GM19463 (cell line): ENCODE measurements around the gene TRIM32.

Experiments used
- ATAC-seq: cut with Tn5 transposase; IDR thresholded peaks from one replicate; pipeline ENCODE4 v1.9.1; 2021; ENCODE audit warnings: mild to moderate bottlenecking, moderate library complexity; ENCODE audit not compliant: unreplicated experiment

The TRIM32 gene, protein sequence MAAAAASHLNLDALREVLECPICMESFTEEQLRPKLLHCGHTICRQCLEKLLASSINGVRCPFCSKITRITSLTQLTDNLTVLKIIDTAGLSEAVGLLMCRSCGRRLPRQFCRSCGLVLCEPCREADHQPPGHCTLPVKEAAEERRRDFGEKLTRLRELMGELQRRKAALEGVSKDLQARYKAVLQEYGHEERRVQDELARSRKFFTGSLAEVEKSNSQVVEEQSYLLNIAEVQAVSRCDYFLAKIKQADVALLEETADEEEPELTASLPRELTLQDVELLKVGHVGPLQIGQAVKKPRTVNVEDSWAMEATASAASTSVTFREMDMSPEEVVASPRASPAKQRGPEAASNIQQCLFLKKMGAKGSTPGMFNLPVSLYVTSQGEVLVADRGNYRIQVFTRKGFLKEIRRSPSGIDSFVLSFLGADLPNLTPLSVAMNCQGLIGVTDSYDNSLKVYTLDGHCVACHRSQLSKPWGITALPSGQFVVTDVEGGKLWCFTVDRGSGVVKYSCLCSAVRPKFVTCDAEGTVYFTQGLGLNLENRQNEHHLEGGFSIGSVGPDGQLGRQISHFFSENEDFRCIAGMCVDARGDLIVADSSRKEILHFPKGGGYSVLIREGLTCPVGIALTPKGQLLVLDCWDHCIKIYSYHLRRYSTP

DNA sequence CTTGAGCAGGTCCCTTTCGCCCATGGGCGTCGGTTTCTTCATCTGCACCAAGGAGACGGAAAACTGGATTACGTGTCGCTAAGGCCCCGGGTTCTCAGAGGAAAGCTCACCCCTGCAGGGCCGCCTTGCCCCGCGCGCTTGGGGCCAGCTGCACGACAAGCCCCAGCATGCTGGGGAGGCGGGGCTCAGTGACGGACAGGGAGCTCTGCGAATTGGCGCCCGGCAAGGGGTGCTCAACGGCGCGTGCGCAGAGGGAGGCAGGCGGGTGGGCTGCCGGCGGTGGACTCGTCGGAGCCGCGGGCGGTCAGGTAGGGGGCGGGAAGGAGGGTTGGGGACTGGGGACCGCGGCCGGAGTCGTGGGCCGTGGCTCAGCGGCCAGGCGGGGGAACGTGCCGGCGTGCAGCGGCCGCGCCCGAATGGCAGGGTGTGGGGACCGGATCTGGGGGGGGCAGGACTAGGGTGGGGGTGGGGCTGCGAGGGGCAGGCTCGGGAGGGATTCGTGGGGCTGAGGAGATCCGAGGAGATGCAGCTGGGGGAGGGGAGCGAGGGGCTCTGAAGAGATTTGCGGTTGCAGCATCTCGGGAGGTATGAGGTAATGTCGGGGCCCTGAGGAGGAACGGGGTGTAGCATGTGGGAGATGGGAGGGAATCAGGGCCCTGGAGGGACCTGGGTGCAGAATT lies at the start of gene TRIM32:
Gene TRIM32 (plus strand): TSS at position 232 of the 680 bp plus-strand sequence. CDS start 10,438 bp downstream, outside the sequence.
- ATAC-seq: peak; percentile 98

DNA sequence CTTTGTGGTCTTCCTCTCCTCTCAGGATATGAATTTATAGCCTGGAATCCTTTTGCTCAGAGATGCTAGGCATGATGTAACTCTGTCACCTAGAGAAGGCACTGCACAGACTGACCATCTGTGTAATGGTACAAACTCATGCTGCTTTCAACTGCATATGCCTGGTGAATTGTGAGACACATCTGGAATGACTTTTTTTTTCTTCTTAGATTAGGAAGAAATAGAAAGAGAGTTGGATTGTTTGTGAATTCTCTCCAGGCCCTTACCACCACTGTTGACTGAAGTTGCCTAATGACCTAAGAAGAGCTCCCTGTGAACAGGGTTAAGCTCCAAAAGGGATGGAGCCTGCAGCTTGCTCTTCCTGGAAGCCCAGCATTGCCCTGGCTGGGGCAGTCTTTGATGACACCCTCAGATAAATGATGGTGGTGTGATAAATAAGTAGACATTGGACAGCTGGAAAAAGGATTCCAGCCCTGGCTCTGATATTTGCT lies 47.8 kb upstream of the TRIM32 start:
- no peak for ATAC-seq

DNA sequence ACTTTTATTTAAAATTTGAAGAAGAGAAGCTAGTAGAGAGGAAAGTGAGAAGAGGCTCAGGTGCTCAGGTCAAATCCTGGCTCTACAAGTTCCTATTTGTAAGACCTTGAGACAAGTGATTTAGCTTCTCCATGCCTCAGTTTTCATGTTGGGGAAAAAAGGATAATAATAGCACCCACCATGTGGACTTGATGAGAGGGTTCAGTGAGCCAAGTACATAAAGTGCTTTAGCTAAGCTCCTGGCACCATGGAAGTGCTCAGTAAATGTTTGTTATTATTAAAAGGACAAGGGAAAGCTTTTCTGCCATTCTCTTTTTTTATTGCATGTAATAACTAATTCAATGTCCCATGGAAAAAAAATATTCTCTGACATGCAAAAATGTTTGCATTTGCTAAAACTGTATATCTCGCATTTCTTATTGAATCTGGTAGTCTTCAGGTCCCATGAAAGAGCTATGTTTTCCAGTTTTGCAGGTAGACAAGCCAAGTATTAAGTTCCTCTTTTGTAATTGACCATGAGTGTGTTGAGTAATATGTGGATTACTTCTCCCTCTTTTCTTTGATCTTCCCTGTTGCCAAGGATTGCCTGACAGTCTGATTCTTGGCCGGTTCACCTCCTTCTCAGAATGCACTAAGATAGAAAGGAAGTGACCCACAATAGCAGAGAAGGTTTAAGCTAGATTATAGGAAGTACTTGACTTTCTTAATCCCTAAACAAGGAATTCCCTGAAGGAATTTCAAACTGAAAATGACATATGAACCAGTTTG lies 45.6 kb upstream of the TRIM32 start:
- ATAC-seq: no peak

DNA sequence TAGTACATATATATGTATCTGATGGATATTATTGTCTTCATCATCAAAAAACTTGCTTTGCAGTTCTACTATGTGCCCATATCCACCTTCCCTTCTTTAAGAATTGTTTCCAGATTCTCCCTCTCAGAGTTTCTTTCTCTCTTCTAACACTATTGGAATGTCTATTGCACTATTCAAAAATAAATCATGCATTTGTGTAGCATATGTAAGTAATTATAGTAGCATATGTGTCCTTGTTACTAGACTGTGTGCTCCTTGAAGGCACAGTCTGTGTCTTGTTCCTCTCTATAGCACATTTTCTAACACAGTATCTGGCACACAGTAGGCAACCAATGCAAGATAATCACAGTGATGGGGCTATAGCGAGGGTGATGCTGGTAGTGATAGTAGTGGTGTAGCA lies 43.4 kb upstream of the TRIM32 start:
- no peak for ATAC-seq

DNA sequence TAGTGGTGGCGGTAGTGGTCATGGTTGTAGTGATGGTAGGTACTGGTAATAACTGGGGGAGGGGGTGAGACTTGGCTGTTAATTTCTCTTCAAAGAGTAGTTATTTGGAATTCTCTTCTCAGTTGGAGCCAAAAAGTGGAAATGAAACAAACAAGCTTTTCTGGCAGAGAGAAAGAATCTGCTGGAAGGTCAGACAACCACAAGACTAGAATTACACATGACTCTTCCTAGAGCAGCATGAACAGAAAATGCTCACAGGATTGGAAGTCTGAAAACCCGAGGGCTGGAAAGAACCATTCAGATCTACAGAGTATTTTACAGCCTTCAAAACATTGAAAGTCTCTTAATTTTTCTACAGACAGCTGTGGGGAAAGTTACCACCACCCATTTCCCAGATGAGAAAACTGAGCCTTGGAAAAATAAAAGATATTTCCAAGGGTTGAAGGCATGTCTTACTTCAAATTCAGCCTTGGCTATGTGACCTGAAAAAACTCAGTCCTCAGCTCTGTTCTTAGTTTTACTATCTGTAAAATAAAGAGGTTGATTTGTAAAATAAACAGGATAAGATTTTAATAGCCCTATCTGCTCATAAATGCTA lies 42.9 kb upstream of the TRIM32 start:
- no peak for ATAC-seq

DNA sequence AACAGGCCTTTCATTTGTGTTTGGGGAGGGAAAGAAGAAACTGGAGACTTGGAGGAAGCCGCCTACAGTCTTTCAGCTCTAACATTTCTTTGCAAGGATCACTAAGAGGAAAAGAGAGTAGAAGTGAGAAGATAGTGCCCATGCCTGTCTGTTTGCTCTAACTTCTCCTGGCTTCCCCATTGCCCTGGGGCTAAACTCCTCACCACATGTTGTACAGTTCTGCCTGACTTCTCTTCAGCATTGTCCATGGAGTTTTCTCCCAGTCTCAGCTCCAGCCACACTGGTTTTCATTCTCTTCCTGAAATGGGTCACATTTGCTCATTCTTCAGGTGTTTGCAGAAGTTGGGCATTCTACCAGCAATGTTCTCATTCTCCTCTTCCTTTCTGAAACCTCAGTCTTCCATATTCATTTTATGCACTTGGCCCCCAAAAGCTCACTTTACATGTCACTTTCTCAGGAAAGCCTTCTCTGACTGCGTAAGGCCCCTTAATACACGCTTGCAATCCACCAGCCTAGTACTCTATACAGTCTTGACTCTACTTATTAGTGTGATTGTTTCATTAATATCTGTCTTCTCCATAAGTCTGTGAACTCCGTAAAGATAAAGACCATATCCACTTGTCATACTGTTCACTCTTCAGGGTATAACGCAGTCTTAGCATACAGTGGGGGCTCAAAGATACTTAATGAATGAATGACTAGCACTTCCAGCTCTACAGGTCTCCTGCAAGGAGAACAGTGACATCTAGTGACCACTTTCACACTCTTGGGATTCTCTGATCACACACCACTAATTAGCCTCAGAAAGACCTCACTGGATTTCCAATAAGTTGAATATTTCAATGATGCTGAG lies 40.2 kb upstream of the TRIM32 start:
- no peak for ATAC-seq

DNA sequence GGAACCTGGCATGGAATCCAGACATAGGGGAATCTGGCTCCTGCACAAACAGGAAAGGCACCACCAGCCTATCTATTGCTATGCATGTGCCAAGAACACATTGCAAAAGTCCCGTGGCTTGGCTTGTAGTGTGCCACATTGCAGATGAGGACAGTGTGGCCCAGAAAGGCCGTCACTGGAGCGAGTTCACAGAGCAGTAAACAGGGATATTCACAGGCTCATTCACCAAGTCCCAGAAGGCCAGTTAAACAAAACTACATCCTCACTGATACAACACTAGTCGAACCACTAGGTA lies 39.6 kb upstream of the TRIM32 start:
- ATAC-seq: no peak

DNA sequence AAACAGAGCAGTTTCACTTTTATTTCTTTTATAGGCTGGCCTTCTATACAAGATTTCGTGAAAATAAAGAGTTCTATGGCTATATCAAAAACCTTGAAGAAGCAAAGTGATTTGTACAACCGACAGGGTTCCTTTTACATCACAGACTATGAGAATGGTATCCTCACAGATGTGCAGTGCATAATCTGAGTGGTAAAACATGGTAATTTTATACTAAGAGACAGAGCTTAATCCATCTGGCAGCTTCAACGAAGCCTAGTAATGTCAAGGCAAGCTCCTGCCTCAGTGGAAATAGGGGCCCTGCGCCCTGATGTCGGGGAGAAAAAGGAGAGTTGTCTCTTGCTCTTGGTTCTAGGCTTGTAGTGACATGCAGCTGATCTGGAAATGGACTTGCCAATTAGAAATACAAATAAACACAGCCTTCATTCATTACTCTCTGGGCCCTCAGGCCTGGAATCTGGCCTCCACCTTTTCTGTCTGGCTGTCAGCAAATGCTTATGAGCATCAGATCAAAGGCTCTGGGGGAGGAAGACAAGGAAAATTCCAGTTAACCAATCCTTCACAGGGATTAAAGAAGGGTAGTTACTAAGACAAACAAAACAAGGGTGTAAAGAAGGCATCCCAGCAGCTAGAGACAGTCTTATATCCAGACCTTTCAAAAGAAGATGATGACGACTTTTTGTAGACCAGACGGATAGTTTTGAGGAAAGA lies 33.6 kb upstream of the TRIM32 start:
- no peak for ATAC-seq

DNA sequence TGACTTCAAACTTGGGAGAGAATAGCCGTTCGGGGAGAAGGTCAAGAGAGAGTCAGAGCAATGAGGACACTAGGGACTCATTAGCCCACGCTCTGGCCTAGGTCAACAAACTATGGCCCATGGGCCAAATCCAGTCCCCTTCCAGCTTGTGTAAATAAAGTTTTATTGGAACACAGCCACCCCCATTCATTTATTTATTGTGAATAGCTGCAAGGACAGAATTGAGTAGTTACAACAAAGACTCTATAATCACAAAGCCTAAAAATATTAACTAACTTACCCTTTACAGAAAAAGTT lies 33.1 kb upstream of the TRIM32 start:
- ATAC-seq: no peak

DNA sequence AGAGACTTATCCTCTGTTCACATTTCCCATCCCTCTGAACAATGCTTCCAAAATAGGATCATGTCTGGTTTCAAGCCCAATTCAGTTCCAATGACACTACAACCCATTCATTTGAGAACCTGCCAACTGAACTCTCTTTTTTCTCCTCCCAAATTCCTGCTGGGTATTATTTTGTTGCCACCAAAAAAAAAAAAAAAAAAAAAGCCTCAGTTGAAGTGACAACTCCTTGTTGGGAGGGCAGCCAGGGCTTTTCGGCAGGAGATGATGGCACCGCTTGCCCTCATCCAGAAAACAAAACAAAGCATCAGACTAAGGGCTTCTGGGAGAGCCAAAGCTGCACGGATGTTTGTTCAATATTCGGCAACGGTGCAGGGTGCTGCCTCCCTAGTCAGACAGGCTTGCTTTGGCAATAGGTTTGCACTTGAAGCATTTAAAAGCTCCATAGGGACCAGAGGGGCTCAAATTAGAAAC lies 30.6 kb upstream of the TRIM32 start:
- no peak for ATAC-seq

DNA sequence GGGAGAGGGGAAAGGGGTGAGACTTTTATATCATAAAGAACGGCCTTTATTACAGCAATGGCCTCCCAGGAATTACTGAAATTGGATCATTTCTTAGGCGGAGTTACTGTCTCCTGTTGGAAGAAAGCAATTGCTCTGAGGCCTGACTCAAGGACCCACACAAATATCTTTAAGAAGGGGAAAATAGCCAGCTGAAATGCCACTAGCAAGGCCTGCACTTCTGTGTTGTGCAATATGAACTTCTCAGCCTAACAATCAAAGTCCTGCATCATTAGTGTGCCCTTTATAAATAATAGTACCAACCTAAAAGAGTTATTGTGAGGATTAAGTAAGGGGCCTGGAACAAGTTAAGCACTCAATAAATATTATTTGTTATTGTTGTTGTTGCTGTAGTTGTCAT lies 30.1 kb upstream of the TRIM32 start:
- no peak for ATAC-seq

DNA sequence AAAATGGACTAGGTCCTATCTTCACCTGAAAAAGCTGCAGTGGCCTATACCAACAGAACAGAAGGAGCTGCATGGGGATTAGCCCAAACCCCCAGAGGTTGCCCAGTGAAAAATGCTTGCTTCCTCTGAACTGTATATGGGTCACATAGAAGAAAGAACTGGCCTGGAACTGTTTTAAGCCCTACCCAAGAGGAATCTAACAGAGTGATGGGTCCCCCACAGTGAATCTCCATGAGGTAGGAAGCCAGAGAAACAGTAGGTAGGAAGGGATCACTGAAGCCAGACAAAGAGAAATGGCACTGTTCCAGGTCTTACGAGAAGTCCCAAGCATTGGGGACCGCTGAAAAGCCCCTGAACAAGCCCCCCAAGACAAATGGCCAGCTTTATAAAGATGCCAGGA lies 28.8 kb upstream of the TRIM32 start:
- ATAC-seq: no peak

DNA sequence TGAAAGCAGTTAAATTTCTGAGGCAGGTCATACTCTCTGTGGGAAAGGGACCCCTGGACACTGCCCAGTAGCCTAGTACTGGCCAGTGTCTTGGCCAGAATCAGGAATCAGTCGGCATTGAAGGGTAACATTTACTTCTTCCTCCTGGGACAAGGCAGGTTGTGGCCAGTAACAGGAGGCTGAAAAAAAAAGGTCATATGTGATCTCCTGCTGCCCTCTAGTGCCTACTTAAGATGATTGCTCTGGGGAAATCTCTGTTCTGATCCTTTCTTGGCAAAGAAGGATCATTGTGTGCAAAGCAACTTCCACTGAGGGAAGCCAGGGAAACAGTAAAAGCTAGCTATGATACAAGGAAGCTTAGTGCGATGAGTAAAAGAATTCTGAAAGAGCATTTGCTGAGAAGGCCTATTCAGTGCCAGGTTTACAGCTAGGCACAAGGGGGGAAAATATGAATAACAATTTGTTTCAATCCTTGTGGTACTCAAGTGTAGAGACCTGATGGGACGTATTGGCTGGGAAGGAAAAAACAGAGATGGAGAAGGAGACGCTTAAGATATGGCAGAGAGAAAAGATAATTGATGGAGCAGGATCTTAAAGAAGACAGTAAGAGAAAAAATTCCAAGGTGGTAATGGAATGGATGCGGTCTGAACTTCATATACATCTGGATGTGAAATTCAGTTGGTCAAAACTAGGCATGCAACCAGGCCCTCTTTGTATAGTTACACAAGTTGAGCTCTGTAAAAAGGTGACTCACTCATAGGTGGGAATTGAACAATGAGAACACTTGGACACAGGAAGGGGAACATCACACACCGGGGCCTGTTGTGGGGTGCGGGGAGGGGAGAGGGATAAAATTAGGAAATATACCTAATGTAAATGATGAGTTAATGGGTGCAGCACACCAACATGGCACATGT lies 25.8 kb upstream of the TRIM32 start:
- peak; percentile 76 for ATAC-seq

DNA sequence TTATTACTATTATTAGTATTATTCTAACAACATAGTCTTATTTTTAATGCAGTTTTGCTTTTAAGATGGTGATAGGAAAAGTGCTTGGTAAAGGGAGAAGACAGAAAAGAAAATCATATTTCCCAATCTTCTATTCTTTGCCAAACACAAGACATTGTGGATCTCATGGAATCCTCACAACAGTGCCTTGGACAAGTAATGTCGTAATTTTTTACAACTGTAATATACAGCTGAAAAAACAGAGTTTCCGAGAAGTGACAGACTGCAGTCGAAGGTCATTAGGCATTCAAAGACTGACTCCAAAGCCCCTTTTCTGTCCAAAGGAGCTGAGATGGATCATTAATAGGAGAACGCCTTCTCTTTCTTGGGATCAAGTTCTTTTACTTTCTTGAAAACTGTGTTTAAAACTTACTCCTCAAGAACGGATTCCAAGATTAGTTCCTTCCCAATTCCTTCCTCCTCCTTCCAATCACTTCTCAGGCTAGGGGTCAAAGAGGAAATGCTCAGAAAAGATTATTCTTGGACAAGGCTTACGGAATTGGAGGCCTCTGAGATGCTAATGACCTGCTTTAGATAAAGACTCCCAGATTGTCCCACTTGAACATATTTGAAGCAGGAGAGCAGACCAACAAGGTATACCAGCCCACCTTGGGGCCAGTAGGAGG lies 24.3 kb upstream of the TRIM32 start:
- no peak for ATAC-seq

DNA sequence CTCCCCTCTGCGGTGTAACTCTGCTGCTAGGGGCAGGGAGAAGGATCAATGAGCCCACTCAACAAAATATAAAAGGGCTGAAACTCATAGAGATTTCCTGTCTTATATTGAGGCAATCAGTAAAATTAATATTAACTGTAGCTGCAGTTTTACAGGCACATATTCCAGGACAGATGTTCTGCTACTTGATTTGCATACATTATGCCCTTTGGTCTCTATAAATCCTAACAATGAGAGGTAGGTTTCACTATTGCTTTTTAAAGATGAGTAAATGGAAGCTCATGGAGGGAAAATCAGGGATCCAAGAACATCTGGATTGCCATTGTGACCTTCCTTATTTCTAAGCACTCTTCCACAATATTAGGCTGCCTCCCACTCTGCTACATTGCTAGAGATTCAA lies 23.5 kb upstream of the TRIM32 start:
- ATAC-seq: no peak

DNA sequence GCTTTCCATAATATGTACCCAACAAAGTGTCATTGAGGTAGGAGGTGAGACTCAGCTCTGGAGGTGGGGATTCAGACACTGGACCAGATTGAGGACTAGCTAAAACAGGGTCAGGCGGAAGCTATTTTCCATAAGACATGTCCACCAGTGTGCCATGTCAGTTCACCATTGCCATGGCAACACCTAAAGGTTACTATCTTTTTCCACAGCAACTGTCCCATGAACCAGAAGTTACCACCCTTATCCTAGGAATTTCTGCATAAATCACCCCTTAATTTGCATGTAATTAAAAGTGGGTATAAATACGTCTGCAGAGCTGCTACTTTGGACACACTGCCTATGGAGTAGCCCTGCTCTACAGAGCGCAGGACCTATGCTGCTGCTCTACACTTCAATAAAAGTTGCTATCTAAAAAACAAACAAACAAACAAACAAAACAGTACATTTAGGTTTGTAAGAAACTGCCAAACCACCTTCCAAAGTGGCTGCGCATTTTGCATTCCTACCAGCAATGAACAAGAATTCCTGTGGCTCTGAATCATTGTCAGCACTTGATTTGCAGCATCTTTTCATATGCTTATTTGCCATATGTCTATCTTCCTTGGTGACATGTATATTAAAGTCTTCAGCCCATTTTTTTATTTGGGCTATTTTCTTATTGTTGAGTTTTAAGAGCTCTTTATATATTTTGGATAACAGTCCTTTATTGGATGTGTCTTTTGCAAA lies 18.0 kb upstream of the TRIM32 start:
- no peak for ATAC-seq

DNA sequence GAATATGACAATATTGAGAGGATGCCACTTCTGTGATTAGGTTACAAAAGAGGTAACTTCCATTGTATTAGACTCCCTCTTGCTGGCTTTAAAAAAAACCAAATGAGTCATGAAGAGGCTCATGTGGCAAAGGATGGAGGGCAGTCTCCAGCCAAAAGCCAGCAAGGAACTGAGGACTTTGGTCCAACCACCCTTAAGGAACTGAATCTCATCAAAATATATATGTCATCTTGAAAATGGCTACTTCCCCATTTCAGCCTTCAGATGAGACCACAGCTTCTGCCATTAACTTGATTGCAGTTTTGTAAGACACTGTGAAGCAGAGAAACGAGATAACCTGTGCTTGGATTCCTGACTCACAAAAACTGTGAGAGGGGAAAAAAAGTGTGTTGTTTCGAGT lies 15.5 kb upstream of the TRIM32 start:
- ATAC-seq: peak; percentile 51
